ENCODE data around the gene POU3F1.

The POU3F1 gene

DNA sequence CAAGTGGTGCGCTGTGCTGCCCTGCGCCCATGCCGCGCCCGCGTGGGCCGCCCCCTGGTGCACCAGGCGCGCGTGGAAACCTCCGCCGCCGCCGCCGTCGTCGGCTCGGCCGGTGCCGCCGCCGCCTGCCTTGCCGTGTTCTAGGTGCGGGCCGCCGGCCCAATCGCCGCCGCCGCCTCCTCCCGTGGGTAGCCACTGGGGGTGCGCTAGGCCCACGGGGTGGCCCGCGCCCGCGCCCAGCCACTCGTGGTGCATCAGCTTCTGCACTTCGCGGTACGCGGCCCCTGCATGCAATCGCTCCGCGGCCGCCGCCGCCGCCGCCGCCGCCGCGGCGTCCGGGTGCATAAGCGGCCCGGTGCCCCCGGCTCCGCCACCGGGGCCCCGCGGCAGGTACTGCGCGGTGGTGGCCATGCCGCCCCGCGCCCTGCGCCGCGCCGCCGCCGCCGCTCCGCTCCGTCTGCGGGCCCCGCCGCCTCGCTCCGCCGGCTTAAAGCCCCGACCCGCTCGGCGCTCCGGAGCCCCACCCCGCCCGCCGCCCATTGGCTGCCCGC lies at the start of gene POU3F1:
POU3F1 (minus strand) TSS at position 461 of the 551 bp plus-strand sequence; CDS start at position 411, 50 bp downstream.
- in situ Hi-C loops (cut with HindIII; ENCODE audit: low sequenced_read_pairs): no loop called here

DNA sequence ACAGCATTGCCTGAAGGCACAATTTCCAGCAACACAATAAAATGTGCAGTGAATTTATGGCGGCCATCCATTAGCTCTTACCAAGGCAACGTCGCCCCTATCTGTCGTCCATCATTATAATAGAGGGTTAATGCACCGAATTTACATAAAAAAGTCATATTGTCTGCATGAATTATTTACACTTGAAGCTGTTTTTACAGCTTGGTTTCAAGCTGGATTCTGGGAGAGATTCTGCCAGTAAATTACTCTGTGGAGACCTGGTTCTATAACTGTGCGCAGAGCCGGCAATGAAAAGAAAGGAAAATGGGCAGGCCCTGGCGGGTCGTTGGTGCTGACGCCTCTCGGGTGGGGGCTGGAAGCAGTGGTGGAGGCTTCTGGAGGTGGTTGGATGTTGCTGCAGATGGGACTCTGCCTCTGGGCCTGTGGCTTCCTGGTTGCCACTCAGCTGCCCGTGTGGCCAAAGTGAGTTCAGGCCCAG lies 48.9 kb upstream of the POU3F1 start:
- in situ Hi-C loops (cut with HindIII; ENCODE audit: low sequenced_read_pairs): no loop called here

DNA sequence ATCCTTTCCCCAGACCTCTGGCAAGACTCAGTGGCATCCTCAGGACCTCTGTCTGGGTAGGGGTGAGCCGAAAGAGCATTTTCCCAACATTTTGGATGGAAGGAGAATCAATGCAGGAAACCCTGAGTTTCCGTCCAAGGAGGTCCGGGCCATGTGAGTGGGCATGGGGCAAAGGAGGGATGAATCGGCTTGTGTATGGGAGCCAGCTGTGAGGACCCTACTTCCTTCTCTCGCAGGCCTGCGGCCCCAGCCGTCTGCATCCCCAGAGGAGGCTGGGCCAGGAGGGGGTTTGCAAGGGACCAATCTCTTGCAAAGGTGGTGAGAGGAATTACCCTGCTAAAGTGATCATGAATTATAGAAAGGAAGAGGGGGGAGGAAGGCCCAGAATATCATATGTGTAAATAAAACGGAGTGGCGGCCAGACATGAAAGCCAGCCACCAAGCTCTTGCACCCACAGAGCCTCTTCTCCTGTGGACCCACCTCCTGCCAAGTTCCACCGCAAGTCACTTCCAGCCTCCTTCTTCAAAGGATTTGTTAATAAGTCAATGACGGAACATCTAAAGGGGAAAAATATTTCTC lies 48.2 kb upstream of the POU3F1 start:
- in situ Hi-C loops (cut with HindIII; ENCODE audit: low sequenced_read_pairs): no loop called here

DNA sequence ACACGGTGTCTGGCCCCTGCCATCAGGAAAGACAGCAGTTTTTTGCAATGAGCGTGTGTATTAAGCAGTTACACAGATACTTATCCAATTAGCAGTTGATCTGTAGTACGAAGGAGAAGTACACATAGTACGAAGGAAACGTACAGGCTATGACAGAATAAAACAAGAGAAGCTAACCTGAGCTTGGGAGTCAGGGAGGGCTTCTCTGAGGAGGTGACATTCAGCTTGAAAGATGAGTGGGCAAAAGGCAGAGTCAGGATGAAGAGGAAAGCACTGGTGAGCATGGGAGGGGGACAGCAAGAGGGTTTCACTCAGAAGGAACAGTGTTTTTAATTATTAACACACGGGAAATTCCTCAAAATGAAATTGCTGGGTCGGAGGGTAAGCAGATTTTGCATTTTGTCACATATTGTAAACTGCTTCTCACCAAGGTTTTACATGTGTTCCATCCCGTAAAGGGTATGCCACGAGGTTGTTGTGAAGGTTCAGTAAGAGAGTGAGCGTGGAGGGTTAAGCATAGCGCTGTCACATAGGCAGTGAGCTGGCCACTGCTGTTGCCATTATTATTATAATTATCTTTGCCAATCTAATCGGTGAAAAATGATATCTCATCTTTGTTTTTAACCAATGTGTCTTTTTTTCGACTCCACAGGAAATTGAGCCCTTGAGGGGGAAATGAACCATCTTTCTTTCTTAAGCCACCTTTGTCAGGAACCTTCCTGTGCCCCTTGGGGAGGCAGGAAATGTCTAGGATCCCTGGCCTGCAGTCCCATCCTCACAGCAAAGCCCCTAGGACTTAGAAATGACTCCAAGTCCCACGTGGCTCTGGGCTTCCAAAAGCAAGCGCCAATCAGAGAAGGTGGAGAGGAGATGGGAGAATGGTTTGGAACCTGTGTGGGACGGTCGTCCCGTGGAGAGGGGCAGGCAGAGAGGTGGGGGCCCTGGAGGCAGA lies 47.3 kb upstream of the POU3F1 start:
- in situ Hi-C loops (cut with HindIII; ENCODE audit: low sequenced_read_pairs): no loop called here

DNA sequence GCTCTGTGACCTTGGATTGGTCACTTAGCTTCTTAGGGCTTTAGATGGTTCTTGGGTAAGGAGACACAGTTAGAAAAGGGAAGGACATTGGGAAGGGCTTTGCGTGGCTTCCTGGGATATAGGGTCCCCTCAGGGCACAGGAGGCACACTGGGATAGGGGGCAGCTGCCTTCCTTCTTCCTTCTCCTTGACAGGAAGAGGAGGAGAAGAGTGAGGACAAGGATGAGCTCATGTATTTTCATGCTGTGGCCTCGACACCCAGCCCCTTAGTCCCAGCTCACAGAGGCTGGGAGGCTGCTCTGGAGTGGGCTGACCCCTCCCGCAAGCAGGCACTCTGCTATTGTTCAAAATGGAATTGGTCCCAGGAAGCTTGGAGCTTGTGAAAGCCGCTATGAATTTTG lies 45.7 kb upstream of the POU3F1 start:
- in situ Hi-C loops (cut with HindIII; ENCODE audit: low sequenced_read_pairs): no loop called here

DNA sequence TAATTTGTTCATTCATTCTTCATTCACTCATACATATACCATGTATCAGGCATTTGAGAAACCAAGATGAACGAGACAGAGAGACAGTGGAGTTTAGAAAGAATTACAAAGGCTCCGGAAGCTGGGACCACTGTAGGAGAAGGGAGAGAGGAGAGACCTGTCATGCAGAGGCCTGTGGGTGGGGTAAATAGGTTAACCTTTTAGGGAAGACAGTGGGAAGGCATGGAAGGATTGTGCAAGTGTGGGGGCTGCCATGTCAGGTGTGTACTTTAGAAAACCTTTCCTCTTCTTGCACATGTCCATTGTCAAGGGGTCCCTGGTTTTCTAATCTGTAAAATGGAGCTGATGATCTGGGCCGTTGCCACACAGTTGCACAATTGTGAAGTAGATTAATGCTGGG lies 44.2 kb upstream of the POU3F1 start:
- in situ Hi-C loops (cut with HindIII; ENCODE audit: low sequenced_read_pairs): no loop called here

DNA sequence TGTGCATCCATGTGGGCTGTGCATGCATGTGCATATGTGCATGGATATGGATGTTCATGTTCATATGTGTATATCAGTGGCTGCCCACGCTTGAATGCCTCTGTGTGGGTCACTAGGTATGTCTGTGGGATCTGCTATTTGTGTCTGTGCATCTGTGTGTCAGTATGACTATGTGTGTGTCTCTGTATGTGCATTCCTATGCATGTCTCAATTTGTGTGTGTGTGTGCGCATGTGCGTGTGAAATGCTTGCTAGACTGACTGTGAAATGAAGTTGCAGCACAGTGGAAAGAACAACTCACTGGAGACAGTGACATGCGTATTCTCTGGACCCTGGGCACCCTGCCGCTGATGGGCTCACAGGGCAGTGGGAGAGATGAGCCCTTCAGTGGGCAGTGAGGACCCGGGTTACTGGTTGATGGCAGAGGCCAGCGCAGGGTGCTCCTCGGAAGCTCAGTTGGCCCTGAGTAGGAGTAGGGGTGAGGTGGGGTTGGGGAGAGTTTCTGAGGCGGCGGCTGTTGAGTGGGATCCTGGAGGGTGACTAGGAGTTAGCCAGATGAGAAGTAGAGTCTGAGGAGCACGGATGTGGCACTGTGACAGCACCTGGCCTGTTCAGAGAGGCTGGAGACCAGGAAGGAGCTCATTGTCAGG lies 43.2 kb upstream of the POU3F1 start:
- in situ Hi-C loops (cut with HindIII; ENCODE audit: low sequenced_read_pairs): no loop called here

DNA sequence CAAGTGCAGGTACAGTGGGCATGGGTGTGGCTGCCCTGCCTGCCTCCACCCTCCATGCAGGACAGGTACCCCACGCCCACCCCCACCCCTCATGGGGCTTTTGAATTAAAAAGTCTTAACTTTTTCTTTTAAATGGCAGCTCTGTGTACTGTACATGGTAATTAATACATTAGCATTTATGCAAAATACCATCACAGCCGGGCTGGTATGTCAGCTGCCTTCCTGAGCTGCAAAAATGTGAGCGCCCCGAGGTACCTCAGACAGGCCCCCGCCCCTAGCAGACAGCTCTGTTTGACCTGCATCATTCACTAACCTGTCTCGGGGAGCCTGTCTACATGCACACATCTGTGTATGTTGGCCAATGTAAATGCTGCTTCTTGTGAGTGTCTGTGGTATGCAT lies 42.2 kb upstream of the POU3F1 start:
- in situ Hi-C loops (cut with HindIII; ENCODE audit: low sequenced_read_pairs): no loop called here

DNA sequence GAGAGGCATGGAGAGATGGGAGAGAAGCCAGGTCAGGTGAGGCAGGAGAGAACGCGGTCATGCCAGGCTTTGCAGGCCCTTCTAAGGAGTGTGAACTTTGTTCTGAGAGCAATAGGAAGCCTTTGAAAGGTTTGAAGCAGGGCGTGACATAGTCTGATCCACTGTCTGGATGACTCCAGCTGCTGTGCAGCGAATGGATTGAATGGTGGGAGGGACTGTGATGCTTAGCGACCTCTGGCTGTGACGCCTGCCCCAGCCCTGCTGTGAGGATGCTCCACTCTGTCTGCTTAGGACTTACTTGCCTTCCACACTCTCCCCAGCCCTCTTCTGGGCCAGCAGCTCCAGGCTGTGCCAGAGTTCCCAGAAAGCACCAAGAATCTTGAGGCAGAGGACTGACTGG lies 41.8 kb upstream of the POU3F1 start:
- in situ Hi-C loops (cut with HindIII; ENCODE audit: low sequenced_read_pairs): no loop called here

DNA sequence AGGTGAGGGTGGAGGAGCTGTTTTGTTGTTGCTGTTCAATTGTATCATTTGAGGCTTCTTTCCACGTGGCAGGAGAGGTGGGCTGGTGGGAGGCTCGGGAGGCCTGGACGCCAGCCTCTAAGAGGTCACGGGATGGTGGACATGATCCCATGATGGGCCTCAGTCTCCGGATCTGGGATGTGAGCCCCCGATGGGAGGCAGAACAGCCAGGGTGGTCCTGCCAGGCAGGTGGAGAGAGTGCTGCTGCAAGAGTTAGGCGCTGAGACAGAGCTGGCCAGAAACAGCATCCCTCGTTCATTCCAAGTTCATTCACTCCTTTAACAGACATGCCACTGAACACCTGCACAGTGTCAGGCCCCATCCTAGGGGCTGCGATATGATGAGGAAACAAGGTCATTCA lies 41.1 kb upstream of the POU3F1 start:
- in situ Hi-C loops (cut with HindIII; ENCODE audit: low sequenced_read_pairs): no loop called here

DNA sequence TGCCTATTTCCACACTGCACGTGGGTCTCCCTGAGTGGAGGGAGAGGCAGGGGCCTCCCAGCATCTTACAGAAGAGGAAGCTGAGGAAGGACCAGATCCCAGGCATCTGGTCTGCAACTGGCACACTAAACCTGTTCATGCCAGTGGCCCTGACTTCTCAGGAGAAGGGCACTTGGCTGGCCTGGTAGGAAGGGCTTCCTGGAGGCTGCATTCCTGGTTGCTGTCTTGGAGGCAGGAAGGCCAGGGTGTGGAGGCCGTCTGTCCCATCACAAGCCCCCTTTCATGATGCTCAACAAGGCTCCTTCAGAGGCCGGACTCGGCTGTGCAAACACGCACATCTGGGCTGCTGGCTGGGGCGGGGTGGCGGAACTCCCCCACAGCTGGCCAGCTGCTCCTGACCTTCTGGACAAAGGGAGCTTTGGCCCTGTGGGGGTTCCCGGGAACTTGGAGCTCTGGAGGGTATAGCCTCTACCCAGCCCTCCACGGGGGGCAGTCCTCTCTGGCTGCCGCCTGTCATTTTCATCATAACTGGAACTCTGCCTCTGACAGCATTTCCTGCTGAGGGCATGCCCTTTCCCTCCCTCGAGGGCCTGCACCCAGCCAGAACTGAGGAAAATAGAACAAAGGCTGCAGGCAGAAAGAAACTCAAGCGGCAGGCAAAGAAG lies 39.2 kb upstream of the POU3F1 start:
- in situ Hi-C loops (cut with HindIII; ENCODE audit: low sequenced_read_pairs): no loop called here

DNA sequence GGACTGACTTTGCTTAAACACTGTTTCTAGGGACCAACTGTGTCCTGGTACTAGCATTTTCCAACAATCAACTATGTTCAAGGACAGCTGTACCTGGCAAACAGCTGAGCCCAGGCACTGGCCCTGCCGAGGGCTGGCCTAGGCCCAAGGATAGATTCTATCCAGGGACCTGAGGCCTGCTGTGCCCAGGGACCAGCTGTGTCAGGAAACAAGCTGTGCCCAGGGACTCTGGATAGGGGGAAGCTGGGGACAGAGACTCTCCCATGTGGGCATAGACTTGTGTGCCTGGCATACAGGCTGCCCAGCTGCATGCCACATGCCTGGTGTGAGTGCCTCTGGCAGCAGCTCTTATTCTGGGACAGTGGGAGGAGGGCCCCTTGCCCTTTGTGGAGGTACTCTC lies 38.1 kb upstream of the POU3F1 start:
- in situ Hi-C loops (cut with HindIII; ENCODE audit: low sequenced_read_pairs): no loop called here

DNA sequence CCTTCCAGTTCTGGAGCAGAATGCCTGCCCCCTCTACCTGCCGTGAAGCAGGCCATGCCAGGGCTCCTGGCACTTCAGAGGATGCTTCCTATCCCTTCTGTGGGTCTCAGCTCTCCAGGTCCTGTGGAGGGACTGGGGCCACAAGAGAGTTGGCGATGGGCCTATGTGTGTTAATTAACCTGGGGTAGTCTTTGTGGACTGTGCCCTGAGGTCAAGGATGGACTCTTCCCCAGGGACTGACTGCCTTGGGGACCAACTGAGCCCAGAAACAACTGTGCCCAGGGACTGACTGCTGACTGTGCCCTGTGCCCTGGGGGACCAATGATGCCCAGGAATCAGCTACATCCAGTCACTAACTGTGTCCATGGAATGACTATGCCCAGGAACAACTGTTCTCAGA lies 37.5 kb upstream of the POU3F1 start:
- in situ Hi-C loops (cut with HindIII; ENCODE audit: low sequenced_read_pairs): no loop called here

DNA sequence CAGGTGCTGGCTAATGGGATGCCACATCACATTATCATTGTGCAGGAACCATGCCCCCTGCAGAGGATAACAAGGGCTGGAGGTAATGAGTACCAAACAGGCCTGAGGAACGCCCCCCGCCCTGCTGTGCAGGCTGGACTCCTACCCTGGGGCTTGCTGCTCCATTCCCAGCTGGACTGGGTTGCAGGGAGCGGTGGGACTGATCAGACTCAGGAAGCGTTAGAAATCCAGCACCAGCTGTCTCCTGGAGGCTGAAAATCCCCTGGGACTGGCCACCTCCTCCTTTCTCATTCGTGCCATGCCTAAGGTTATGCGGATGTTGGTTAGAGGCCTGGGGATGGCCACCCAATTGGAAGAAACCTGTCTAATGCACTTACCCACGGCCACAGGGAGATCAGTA lies 36.9 kb upstream of the POU3F1 start:
- in situ Hi-C loops (cut with HindIII; ENCODE audit: low sequenced_read_pairs): no loop called here

DNA sequence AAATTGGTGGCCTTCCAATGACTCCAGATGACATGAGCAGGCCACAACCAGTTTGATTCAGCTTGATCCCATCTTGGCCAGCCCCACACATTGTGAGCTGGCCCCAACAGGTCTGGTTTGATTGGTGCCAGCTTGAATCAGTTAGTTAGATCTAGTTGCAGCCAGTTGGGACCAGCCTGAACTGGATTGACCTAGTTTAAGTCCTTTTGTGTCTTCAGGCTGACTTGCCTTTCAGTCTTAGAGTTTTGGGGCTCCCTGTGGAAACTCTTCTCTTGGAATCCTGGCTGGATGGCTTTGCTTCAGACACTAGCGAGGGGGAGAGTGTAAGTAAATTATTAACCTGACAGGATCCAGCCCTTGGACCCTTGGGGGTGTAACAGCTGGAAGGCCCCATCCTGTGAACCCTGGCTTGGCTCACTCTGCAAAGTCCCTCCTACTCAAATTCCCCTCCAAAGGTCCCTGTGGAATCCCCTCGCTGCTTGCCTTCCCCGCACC lies 36.2 kb upstream of the POU3F1 start:
- in situ Hi-C loops (cut with HindIII; ENCODE audit: low sequenced_read_pairs): no loop called here

DNA sequence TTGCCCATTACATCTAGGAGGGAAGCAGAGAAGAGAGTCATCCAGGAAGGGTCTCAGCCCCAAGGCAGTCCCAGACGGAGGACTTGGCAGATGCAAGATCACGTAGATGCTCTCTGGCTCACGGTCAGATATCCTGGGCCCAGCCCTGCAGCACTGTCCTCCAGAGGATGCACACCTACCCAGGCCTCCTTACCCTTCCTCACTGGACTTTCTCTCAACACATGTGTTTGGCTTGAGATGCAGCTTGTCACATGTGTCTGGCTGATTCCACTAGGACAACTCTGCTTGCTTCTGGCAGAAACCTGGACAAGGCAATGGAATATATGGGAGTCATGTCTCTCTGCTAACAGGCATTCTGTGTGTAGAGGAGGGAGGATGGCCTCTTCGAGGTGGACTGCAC lies 32.4 kb upstream of the POU3F1 start:
- in situ Hi-C loops (cut with HindIII; ENCODE audit: low sequenced_read_pairs): no loop called here

DNA sequence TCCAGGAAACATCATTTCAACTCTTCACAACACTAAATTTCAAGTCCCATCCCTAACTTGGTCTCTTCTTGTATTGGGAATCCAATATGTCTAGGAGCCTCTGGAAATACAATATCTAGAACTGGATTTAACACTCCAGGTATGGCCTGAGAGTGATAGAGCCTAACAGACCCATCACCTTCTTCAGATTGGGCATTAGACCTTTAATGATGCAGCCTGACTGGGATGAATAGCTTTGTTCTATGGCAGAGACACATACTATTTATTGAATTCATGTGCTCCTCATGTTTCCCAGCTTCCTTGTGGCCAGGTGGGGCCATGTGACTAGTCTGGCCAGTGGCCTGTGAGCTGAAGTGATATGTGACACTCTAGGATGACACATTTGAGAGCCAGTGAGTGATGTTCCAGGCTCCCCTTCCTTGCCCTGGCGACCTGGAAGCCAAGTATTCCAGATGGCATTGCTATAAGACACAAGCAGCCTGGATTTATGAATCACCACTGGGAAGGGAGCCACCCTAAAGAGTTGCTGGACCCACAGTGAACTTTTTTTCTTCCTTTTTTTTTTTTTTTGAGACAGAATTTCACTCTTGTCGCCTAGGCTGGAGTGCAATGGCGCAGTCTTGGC lies 31.0 kb upstream of the POU3F1 start:
- in situ Hi-C loops (cut with HindIII; ENCODE audit: low sequenced_read_pairs): no loop called here

DNA sequence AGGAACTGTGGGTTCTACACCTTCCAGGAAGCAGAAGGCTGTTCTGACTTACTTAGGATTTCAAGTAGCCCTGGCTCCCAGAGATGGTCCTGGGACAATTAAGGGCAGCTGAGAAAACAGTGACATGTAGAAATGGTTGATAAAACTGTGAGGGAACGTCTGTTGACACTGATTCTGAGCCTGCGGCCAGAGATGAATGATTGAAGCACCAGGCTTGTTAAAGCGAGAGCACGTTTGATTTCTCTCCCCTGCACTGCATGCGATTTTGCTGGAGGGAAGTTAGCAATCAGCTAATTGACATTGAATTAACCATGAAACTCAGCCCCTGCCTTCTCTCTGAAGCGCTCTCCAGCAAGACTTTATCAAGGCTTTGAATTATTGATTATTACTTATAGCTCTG lies 29.9 kb upstream of the POU3F1 start:
- in situ Hi-C loops (cut with HindIII; ENCODE audit: low sequenced_read_pairs): no loop called here

DNA sequence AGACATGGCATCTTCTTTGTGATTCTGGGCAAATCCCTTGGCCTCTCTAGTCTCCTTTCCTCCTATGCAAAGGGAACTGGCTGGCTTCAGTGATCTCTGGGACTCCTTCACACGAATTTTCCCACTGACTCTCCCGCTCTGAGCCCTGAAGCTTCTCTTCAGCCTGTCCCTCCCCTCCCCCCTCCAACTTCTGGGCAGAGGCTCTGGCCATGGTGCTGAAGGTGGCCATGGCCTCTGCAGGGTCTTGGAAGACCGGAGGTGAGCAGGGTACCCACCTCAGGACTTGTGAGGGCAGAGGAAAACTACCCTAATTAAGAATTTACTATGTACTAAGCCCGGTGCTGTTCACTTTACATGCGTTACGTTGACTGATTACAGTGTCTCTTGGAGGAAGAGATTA lies 29.4 kb upstream of the POU3F1 start:
- in situ Hi-C loops (cut with HindIII; ENCODE audit: low sequenced_read_pairs): no loop called here

DNA sequence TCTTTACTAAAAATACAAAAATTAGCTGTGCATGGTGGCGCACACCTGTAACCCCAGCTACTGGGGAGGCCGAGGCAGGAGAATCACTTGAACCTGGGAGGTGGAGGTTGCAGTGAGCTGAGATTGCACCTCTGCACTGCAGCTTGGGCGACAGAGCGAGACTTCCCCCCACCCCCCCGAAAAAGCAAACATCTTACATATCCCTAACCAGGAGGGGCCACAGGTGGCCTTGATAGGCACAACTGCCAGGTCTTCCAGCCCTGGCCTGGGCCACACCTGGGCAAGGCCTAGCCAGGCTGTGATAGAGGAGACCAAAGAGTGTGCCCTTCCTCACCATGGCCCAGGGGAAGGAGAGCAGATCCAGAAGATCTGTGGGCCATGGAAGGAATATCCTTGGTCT lies 28.6 kb upstream of the POU3F1 start:
- in situ Hi-C loops (cut with HindIII; ENCODE audit: low sequenced_read_pairs): no loop called here

Measured in DLD1 (cell line).